Activated B cell treated with CpG ODN at 0.5 μM for 24 hours (primary cell): ENCODE measurements around the gene LENG8. TPM values are rescaled to one million over a fixed set of nuclear protein-coding genes. Genes with fewer than 3 reads are reported as not detected.

Experiments used
- ATAC-seq: fragments of 200-7000 bp; cut with Tn5 transposase; one replicate; pipeline ENCODE4 v1.10.0; 2021; ENCODE audit warnings: low read depth, mild to moderate bottlenecking, moderate library complexity
- CTCF ChIA-PET: fragments of 350-600 bp; sonication (Branson Sonifier 250); formaldehyde crosslinking; loops from one replicate; lab custom pipeline; 2021; ENCODE audit warnings: antibody characterized with exemption; lab: Charles Lee
- POLR2A ChIA-PET: fragments of 350-600 bp; sonication (Branson Sonifier 250); formaldehyde crosslinking; loops from one replicate; lab custom pipeline; 2021; ENCODE audit warnings: antibody characterized with exemption; lab: Charles Lee
- DNase-seq: peaks from one replicate; pipeline ENCODE4 v3.0.0; 2022
- H3K27ac Mint-ChIP-seq: one replicate; pipeline ENCODE4 v1.8.0; 2020; ENCODE audit warnings: mixed read lengths
- H3K27me3 Mint-ChIP-seq: one replicate; pipeline ENCODE4 v1.8.0; 2021; ENCODE audit warnings: mixed read lengths
- H3K36me3 Mint-ChIP-seq: one replicate; pipeline ENCODE4 v1.8.0; 2021; ENCODE audit warnings: low read depth, mixed read lengths
- H3K4me1 Mint-ChIP-seq: one replicate; pipeline ENCODE4 v1.8.0; 2021; ENCODE audit warnings: mixed read lengths
- H3K4me3 Mint-ChIP-seq: one replicate; pipeline ENCODE4 v1.8.0; 2020; ENCODE audit warnings: mild to moderate bottlenecking, mixed read lengths
- H3K9me3 Mint-ChIP-seq: one replicate; pipeline ENCODE4 v1.8.0; 2020; ENCODE audit warnings: mixed read lengths
- CTCF ChIP-seq: fragments of 200-600 bp; IDR thresholded peaks from one replicate; pipeline ENCODE4 v1.8.0; 2022; ENCODE audit warnings: antibody characterized with exemption, mild to moderate bottlenecking
- intact Hi-C: fragments of 100-400 bp; cut with micrococcal nuclease; formaldehyde crosslinking; loops from one replicate; pipeline ENCODE4 v1.15.1; 2024
- total RNA-seq: library from RNA; stranded (reverse); gene quantifications from 2 replicates; pipeline ENCODE4 v1.2.3, GENCODE V29; 2022

Gene LENG8
- total RNA-seq: 296 and 363 TPM in 2 replicates

- no peaks in the 10 kb centered on the region for H3K27me3 Mint-ChIP-seq
- peaks cover 70% of the 10 kb centered on the region for H3K36me3 Mint-ChIP-seq
- POLR2A ChIA-PET: interaction anchor here (0.6 to 2.0 kb wide), 31 partner anchors 9 to 1197 kb away, joined by 3 to 78 read pairs (median 4); partner anchors contain the start of genes CNOT3, KMT5C, LENG1 and LENG9
- no peak for TF ChIP-seq CTCF
- intact Hi-C loops: loop anchor here (1.0 to 5.0 kb wide), 7 partner anchors 14 to 1027 kb away; partner anchors contain the start of genes LENG9, MYADM, PPP1R12C and PRPF31
- ATAC-seq (peak; percentile 92), DNase-seq (peak; percentile 98)
- H3K4me1 Mint-ChIP-seq: peaks cover 49% of the 10 kb centered on the region
- peak within 1 kb of the TSS; percentile 100 for H3K4me3 Mint-ChIP-seq
- CTCF ChIA-PET: no interaction called here
- H3K27ac Mint-ChIP-seq: peak within 1 kb of the TSS; percentile 97
- H3K9me3 Mint-ChIP-seq: no peaks in the 10 kb centered on the region
Measured at GRCh38 chr19:54448774-54449700, at the start of gene LENG8. Gene LENG8 (plus strand): TSS chr19:54449199. CDS start chr19:54451345, 2,146 bp downstream.

GRCh38 chr19:54400913-54401312 lies 48.1 kb upstream of the LENG8 start:
- intact Hi-C loops: no loop called here
- DNase-seq (no peak), ATAC-seq (no peak)
- Mint-ChIP-seq H3K4me1 (no peaks in the 10 kb centered on the region), H3K36me3 (no peaks in the 10 kb centered on the region), H3K27ac (no peak overlapping the region), H3K27me3 (peaks cover 9% of the 10 kb centered on the region), H3K4me3 (no peak overlapping the region), H3K9me3 (no peaks in the 10 kb centered on the region)
- POLR2A ChIA-PET: no interaction called here
- TF ChIP-seq CTCF: no peak
- CTCF ChIA-PET: interaction anchor here (0.6 kb wide), 1 partner anchor 81 kb away, joined by 4 read pairs; no protein-coding TSS in a partner anchor

GRCh38 chr19:54403054-54403453 lies 45.9 kb upstream of the LENG8 start:
- H3K4me1 Mint-ChIP-seq: no peaks in the 10 kb centered on the region
- ATAC-seq (no peak), DNase-seq (no peak)
- TF ChIP-seq CTCF: no peak
- no peaks in the 10 kb centered on the region for H3K9me3 Mint-ChIP-seq
- no peak overlapping the region for H3K4me3 Mint-ChIP-seq
- intact Hi-C loops: no loop called here
- ChIA-PET CTCF (interaction anchor here (1.2 kb wide), 1 partner anchor 12 kb away, joined by 4 read pairs; no protein-coding TSS in a partner anchor), POLR2A (no interaction called here)
- H3K27me3 Mint-ChIP-seq: peaks cover 4% of the 10 kb centered on the region
- no peaks in the 10 kb centered on the region for H3K36me3 Mint-ChIP-seq
- H3K27ac Mint-ChIP-seq: no peak overlapping the region

GRCh38 chr19:54405628-54406027 lies 43.4 kb upstream of the LENG8 start:
- Mint-ChIP-seq H3K27me3 (peaks cover 5% of the 10 kb centered on the region), H3K4me1 (no peaks in the 10 kb centered on the region), H3K36me3 (no peaks in the 10 kb centered on the region), H3K9me3 (no peaks in the 10 kb centered on the region), H3K27ac (no peak overlapping the region), H3K4me3 (no peak overlapping the region)
- POLR2A ChIA-PET: interaction anchor here (0.6 kb wide), 1 partner anchor 231 kb away, joined by 3 read pairs; no protein-coding TSS in a partner anchor
- no peak for ATAC-seq
- DNase-seq: no peak
- CTCF ChIA-PET: no interaction called here
- TF ChIP-seq CTCF: no peak
- intact Hi-C loops: no loop called here

- ATAC-seq: no peak
- ChIA-PET CTCF (interaction anchor here (1.1 kb wide), 1 partner anchor 16 kb away, joined by 3 read pairs; no protein-coding TSS in a partner anchor), POLR2A (no interaction called here)
- Mint-ChIP-seq H3K36me3 (no peaks in the 10 kb centered on the region), H3K4me1 (no peaks in the 10 kb centered on the region), H3K4me3 (no peak overlapping the region), H3K9me3 (no peaks in the 10 kb centered on the region), H3K27me3 (peaks cover 14% of the 10 kb centered on the region), H3K27ac (no peak overlapping the region)
- intact Hi-C loops: no loop called here
- DNase-seq: no peak
- no peak for TF ChIP-seq CTCF
Measured at GRCh38 chr19:54407780-54408179, 41.2 kb upstream of the LENG8 start.
